ENCODE results near the gene NEXN.

Gene NEXN

GRCh38 chr1:77874804-77875445, 13.5 kb upstream of the NEXN start:
- H3K4me3 ChIP-seq (ENCODE audit: low read length) = no peak overlapping the region
- no peaks in the 10 kb centered on the region for H3K27me3 ChIP-seq (ENCODE audit: control insufficient read depth, insufficient read depth, low read length)
- no peak overlapping the region for H3K9ac ChIP-seq (ENCODE audit: low read depth, low read length)
- H3K4me1 ChIP-seq (ENCODE audit: control insufficient read depth, insufficient read depth, low read length) = peaks cover 11% of the 10 kb centered on the region
- H3K36me3 ChIP-seq (ENCODE audit: insufficient read depth, low read length) = peaks cover 3% of the 10 kb centered on the region
- no peaks in the 10 kb centered on the region for H3K9me3 ChIP-seq (replicated peaks; ENCODE audit: low read length)
- no peak overlapping the region for H3K4me2 ChIP-seq (ENCODE audit: low read length)

DNA sequence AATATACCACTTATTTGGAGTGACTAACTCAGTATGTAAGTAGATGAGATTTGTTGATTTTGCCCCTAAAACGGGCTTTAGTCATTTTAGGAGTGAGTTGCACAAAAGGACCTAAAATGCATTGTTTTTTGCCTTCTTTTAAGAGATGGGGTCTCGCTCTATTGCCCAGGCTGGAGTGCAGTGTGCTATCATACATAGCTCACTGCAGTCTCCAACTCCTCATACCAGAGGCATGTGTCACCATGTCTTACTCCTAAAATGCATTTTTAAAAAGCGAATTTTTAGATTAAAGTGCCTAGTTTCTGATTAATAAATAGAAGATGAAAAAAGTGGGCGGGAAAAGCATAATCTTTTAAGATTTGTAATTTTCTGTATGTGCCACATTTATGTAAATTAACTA, 11.5 kb upstream of the NEXN start:
- H3K4me3 ChIP-seq (ENCODE audit: low read length) = no peak overlapping the region
- peaks cover 1% of the 10 kb centered on the region for H3K36me3 ChIP-seq (ENCODE audit: insufficient read depth, low read length)

DNA sequence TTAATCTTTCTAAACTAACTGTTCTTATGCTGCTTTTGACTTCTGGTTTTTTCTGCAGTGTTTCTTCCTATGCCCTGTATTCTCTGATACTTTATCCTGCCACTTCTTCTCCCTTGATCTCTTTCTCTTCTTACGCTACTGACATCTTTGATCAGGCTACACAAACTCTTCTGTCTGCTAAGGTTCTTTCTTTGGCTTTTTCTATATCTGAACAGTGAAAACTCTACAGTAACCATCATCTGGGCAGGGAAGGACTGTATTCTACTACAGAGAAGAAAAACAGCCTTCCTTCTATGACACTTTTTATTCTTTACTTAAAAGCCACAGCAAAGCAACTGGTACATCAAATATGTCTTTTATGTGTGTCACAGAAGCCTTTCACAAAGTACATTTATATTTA, 7.4 kb upstream of the NEXN start:
- no peaks in the 10 kb centered on the region for H3K36me3 ChIP-seq (ENCODE audit: insufficient read depth, low read length)
- no peaks in the 10 kb centered on the region for H3K9me3 ChIP-seq (replicated peaks; ENCODE audit: low read length)
- no peak overlapping the region for H3K4me2 ChIP-seq (ENCODE audit: low read length)

More for the DNA sequence above, 11.5 kb upstream of the NEXN start:
- H3K27me3 ChIP-seq (ENCODE audit: control insufficient read depth, insufficient read depth, low read length) = no peaks in the 10 kb centered on the region
- no peak overlapping the region for H3K9ac ChIP-seq (ENCODE audit: low read depth, low read length)
- no peak overlapping the region for H3K4me2 ChIP-seq (ENCODE audit: low read length)
- H3K4me1 ChIP-seq (ENCODE audit: control insufficient read depth, insufficient read depth, low read length) = peaks cover 11% of the 10 kb centered on the region
- no peaks in the 10 kb centered on the region for H3K9me3 ChIP-seq (replicated peaks; ENCODE audit: low read length)

DNA sequence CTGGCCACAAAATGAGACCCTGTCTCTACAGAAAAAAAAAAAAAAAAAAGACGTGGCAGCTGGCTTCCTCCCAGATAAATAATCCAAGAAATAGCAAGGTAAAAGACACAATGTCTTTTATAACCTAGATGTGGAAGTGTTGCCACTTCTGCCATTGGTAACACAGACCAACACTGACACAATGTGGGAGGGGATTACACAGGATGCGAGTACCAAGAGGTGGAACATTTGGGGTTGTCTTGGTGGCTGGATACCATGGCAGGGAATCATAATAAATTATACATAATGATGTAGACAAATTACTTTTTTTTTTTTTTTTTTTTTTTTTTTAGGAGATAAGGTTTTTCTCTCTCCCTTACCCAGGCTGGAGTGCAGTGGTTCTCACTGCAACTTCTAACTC, 6.0 kb upstream of the NEXN start:
- H3K9ac ChIP-seq (ENCODE audit: low read depth, low read length) = no peak overlapping the region
- H3K9me3 ChIP-seq (replicated peaks; ENCODE audit: low read length) = no peaks in the 10 kb centered on the region
- H3K36me3 ChIP-seq (ENCODE audit: insufficient read depth, low read length) = no peaks in the 10 kb centered on the region
- peaks cover 2% of the 10 kb centered on the region for H3K4me1 ChIP-seq (ENCODE audit: control insufficient read depth, insufficient read depth, low read length)
- H3K4me2 ChIP-seq (ENCODE audit: low read length) = no peak overlapping the region
- H3K27me3 ChIP-seq (ENCODE audit: control insufficient read depth, insufficient read depth, low read length) = no peaks in the 10 kb centered on the region
- H3K4me3 ChIP-seq (ENCODE audit: low read length) = no peak overlapping the region

More for the DNA sequence above, 7.4 kb upstream of the NEXN start:
- H3K4me1 ChIP-seq (ENCODE audit: control insufficient read depth, insufficient read depth, low read length) = no peaks in the 10 kb centered on the region
- no peak overlapping the region for H3K9ac ChIP-seq (ENCODE audit: low read depth, low read length)
- H3K4me3 ChIP-seq (ENCODE audit: low read length) = no peak overlapping the region
- no peaks in the 10 kb centered on the region for H3K27me3 ChIP-seq (ENCODE audit: control insufficient read depth, insufficient read depth, low read length)

- peak overlapping the region; percentile 100 for H3K9ac ChIP-seq (ENCODE audit: low read depth, low read length)
- H3K4me2 ChIP-seq (ENCODE audit: low read length) = peak overlapping the region; percentile 93
- H3K27me3 ChIP-seq (ENCODE audit: control insufficient read depth, insufficient read depth, low read length) = no peaks in the 10 kb centered on the region
- peak overlapping the region; percentile 100 for H3K4me3 ChIP-seq (ENCODE audit: low read length)
- no peaks in the 10 kb centered on the region for H3K9me3 ChIP-seq (replicated peaks; ENCODE audit: low read length)
- H3K36me3 ChIP-seq (ENCODE audit: insufficient read depth, low read length) = peaks cover 27% of the 10 kb centered on the region
- H3K4me1 ChIP-seq (ENCODE audit: control insufficient read depth, insufficient read depth, low read length) = peaks cover 17% of the 10 kb centered on the region
These were observed 588 bp downstream of the NEXN start for GRCh38 chr1:77888781-77889642.

DNA sequence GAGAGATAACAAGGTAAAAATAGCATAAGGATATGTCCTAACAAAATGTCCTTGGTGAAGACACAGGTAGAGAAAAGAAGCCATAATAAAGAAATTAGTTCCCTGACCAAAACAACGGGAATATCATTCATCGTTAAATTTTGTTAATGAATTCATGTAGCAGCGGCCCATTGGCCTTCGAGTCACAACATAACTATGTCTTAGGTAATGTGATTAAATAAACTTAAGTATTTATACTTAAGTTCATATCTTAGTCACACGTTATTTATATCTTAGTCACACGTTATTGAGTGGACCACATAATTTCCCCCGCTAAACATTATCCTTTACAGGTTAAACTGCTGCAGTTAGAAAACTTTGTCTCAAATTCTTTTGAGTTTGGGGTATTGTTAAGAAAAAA, 1.2 kb downstream of the NEXN start:
- Histone ChIP-seq H3K9ac (ENCODE audit: low read depth, low read length) (peak overlapping the region; percentile 100), H3K4me3 (ENCODE audit: low read length) (peak overlapping the region; percentile 100)

GRCh38 chr1:77891200-77891599, 2.8 kb downstream of the NEXN start:
- H3K9me3 ChIP-seq (replicated peaks; ENCODE audit: low read length) = no peaks in the 10 kb centered on the region
- H3K4me2 ChIP-seq (ENCODE audit: low read length) = peak overlapping the region; percentile 93
- H3K9ac ChIP-seq (ENCODE audit: low read depth, low read length) = peak overlapping the region; percentile 100
- peaks cover 34% of the 10 kb centered on the region for H3K36me3 ChIP-seq (ENCODE audit: insufficient read depth, low read length)
- no peaks in the 10 kb centered on the region for H3K27me3 ChIP-seq (ENCODE audit: control insufficient read depth, insufficient read depth, low read length)
- H3K4me3 ChIP-seq (ENCODE audit: low read length) = peak overlapping the region; percentile 100
- peaks cover 17% of the 10 kb centered on the region for H3K4me1 ChIP-seq (ENCODE audit: control insufficient read depth, insufficient read depth, low read length)

More for the DNA sequence above, 1.2 kb downstream of the NEXN start:
- Histone ChIP-seq H3K27me3 (ENCODE audit: control insufficient read depth, insufficient read depth, low read length) (no peaks in the 10 kb centered on the region), H3K4me1 (ENCODE audit: control insufficient read depth, insufficient read depth, low read length) (peaks cover 17% of the 10 kb centered on the region), H3K36me3 (ENCODE audit: insufficient read depth, low read length) (peaks cover 29% of the 10 kb centered on the region), H3K4me2 (ENCODE audit: low read length) (peak overlapping the region; percentile 93), H3K9me3 (replicated peaks; ENCODE audit: low read length) (no peaks in the 10 kb centered on the region)

GRCh38 chr1:77899647-77900320, 11.4 kb downstream of the NEXN start:
- no peak overlapping the region for H3K4me2 ChIP-seq (ENCODE audit: low read length)

GRCh38 chr1:77900687-77901293, 12.4 kb downstream of the NEXN start:
- no peaks in the 10 kb centered on the region for H3K27me3 ChIP-seq (ENCODE audit: control insufficient read depth, insufficient read depth, low read length)
- no peak overlapping the region for H3K4me3 ChIP-seq (ENCODE audit: low read length)
- H3K9me3 ChIP-seq (replicated peaks; ENCODE audit: low read length) = no peaks in the 10 kb centered on the region
- peak overlapping the region; percentile 15 for H3K4me2 ChIP-seq (ENCODE audit: low read length)
- H3K4me1 ChIP-seq (ENCODE audit: control insufficient read depth, insufficient read depth, low read length) = peaks cover 10% of the 10 kb centered on the region
- H3K9ac ChIP-seq (ENCODE audit: low read depth, low read length) = peak overlapping the region; percentile 13
- H3K36me3 ChIP-seq (ENCODE audit: insufficient read depth, low read length) = peaks cover 10% of the 10 kb centered on the region

More at GRCh38 chr1:77899647-77900320, 11.4 kb downstream of the NEXN start:
- Histone ChIP-seq H3K27me3 (ENCODE audit: control insufficient read depth, insufficient read depth, low read length) (no peaks in the 10 kb centered on the region), H3K4me1 (ENCODE audit: control insufficient read depth, insufficient read depth, low read length) (peaks cover 10% of the 10 kb centered on the region), H3K4me3 (ENCODE audit: low read length) (no peak overlapping the region), H3K9ac (ENCODE audit: low read depth, low read length) (no peak overlapping the region), H3K36me3 (ENCODE audit: insufficient read depth, low read length) (peaks cover 14% of the 10 kb centered on the region), H3K9me3 (replicated peaks; ENCODE audit: low read length) (no peaks in the 10 kb centered on the region)

- H3K4me3 ChIP-seq (ENCODE audit: low read length) = no peak overlapping the region
- no peaks in the 10 kb centered on the region for H3K27me3 ChIP-seq (ENCODE audit: control insufficient read depth, insufficient read depth, low read length)
These were observed 17.2 kb downstream of the NEXN start for GRCh38 chr1:77905603-77906002.

GRCh38 chr1:77906019-77906545, 17.7 kb downstream of the NEXN start:
- Histone ChIP-seq H3K27me3 (ENCODE audit: control insufficient read depth, insufficient read depth, low read length) (no peaks in the 10 kb centered on the region), H3K9ac (ENCODE audit: low read depth, low read length) (no peak overlapping the region), H3K4me3 (ENCODE audit: low read length) (no peak overlapping the region), H3K4me2 (ENCODE audit: low read length) (no peak overlapping the region), H3K36me3 (ENCODE audit: insufficient read depth, low read length) (peaks cover 14% of the 10 kb centered on the region), H3K9me3 (replicated peaks; ENCODE audit: low read length) (no peaks in the 10 kb centered on the region), H3K4me1 (ENCODE audit: control insufficient read depth, insufficient read depth, low read length) (no peaks in the 10 kb centered on the region)

More at GRCh38 chr1:77905603-77906002, 17.2 kb downstream of the NEXN start:
- no peak overlapping the region for H3K4me2 ChIP-seq (ENCODE audit: low read length)
- no peak overlapping the region for H3K9ac ChIP-seq (ENCODE audit: low read depth, low read length)
- H3K36me3 ChIP-seq (ENCODE audit: insufficient read depth, low read length) = peaks cover 14% of the 10 kb centered on the region
- no peaks in the 10 kb centered on the region for H3K9me3 ChIP-seq (replicated peaks; ENCODE audit: low read length)
- H3K4me1 ChIP-seq (ENCODE audit: control insufficient read depth, insufficient read depth, low read length) = peaks cover under 1% of the 10 kb centered on the region
